Glomerular visceral epithelial cell (primary cell): Measurements from ENCODE around the gene VSTM1.
"Not testable (repeated sequence)": the region's sequence is repeated elsewhere in the genome, so short reads cannot be mapped to it uniquely, and the experiment has no call there.

Experiments
- DNase-seq: peaks from one replicate; pipeline ENCODE4 v3.0.0-alpha.2; 2016; ENCODE audit errors: extremely low spot score

Gene VSTM1

GRCh38 chr19:54073829-54074228, 10.1 kb upstream of the VSTM1 start:
- no peak for DNase-seq

DNA sequence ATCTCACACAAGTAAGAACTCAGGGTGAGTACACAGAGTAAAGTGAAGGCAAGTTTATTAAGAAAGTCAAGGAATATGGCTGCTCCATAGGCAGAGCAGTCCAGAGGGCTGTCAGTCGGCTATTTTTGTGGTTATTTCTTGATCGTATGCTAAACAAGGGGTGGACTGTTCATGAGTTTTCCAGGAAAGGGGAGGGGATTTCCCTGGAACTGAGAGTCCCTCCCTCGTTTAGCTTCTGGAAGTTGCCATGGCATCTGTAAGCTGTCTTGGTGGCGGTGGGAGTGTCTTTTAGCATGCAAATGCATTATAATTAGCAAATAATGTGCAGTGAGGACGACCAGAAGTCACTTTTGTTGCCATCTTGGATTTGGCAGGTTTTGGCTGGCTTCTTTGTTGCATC, 5.8 kb upstream of the VSTM1 start:
- DNase-seq = no peak

GRCh38 chr19:54062643-54063042, 1.1 kb downstream of the VSTM1 start:
- no peak for DNase-seq

DNA sequence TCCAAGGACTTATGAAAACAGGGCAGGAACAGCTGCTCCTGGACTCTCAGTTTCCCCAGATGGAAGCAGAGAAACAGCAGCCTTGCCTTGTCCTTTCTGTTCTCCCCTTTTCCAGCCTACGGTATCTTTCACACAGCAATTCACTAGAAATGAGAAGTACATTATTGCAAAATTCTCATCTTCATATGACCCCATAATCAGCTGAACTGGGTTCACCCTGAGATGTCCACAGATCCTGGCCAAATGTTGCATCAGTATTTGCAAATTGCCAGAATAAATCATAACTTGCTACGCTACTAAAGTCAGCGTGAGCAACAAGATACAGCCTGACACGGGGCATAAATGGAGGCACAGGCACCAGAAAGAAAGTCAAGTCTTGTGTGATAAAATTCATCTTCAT, 16.1 kb downstream of the VSTM1 start:
- DNase-seq = no peak

- DNase-seq = no peak
Observed at GRCh38 chr19:54045771-54046170, 17.9 kb downstream of the VSTM1 start.

- no peak for DNase-seq
Observed at GRCh38 chr19:54042989-54043388, 20.7 kb downstream of the VSTM1 start.

- peak; percentile 77 for DNase-seq
Observed at GRCh38 chr19:54041969-54042606, 21.6 kb downstream of the VSTM1 start.

GRCh38 chr19:54040003-54040402, 23.7 kb downstream of the VSTM1 start:
- no peak for DNase-seq

DNA sequence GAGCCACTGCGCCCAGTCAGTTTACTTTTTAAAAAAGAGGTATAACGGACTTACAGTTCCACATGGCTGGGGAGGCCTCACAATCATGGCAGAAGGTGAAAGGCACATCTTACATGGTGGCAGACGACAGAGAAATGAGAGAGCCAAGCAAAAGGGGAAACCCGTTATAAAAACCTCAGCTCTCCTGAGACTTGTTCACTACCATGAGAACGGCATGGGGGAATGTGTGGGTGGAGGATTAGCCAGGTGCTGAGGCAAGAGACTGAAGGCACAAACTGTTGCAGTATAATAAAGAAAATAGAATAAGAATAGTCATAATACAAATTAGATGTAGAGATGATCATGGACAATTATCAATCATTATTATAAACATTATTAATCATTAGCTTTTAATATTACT, 27.2 kb downstream of the VSTM1 start:
- not testable (repeated sequence) for DNase-seq

GRCh38 chr19:54035215-54036178, 28.2 kb downstream of the VSTM1 start:
- DNase-seq = peak; percentile 68

DNA sequence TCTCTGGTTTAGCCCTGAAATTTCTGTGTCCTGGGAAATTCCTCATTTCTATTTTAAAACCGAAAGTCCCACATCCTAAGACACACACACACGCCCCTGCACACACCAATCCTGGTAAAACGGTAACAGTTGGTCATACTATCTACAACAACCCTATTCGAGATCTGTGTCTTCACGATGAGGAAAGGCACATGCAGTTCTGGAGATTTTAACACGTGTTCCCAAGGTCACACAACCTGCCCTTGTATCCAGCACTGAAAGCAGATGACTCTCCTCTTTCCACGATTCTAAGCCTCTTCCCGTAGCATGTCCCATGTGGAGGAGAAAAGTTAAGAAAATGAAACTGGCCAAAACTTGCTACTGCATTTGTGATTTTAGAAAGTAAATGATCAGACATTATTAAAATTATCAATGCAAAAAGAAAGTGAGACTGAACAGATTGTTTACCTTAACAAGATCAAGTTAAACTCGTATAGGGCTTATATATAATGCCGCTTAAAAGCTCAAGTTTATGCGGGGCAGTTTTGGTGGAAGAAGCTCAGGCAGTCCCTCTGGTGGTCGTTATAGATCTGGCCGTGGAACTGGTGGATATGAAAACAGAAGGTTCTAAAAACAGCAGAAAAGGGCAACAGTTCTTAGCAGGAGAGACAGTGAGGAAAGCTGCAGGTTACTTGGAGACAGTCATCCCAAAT, 32.7 kb downstream of the VSTM1 start:
- DNase-seq = no peak

DNA sequence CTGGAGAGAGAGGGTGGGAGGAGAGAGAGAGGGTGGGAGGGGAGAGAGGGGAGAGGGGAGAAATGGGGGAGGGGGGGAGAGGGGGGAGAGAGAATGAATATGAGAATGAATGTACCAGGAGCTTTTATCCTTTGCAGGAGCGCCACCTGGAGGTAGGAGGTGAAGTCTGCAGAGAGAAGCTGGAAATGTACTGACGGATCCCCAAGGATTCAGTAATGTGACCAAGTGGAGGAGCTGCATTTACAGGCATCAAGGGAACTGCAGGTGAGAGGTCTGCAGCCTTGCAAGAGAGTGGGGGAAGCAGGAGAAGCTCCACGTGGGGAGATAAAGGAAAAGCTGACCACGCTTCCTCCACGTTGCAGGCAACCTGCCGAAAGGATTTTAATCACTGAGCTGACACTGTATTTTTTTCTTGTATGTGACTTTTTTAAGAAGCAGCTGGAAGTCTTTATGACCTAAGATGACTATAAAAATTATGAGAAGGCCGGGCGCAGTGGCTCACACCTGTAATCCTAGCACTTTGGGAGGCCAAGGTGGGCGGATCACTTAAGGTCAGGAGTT, 33.7 kb downstream of the VSTM1 start:
- peak; percentile 65 for DNase-seq

DNA sequence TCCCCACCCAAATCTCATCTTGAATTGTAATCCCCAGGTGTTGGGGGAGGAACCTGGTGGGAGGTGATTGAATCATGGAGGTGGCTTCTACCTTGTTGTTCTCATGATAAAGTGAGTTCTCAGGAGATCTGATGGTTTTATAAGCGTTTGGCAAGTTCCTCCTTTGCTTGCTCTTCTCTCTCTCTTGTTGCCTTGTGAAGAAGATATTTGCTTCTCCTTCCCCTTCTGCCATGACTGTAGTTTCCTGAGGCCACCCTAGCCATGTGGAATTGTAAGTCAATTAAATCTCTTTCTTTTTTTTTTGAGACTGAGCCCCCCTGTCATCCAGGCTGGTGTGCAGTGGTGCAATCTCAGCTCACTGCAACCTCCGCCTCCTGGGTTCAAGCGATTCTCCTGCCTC, 34.4 kb downstream of the VSTM1 start:
- DNase-seq = no peak

DNA sequence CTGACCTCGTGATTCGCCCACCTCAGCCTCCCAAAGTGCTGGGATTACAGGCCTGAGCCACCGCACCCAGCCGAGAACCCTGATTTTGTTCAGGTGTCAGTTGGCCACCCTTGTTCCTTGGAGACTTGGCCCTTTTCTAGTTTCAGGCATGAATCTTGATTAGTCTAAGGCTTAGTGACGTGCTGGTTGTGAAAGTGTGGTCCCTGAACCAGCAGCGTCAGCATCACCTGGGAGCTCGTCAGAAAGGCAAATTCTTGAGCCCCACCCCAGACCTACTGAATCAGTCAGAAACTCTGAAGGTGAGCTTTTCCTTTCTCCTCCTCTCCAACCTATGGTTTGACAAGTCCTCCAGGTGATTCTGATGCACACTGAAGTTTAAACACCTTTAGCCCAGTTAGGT, 37.0 kb downstream of the VSTM1 start:
- DNase-seq = no peak

DNA sequence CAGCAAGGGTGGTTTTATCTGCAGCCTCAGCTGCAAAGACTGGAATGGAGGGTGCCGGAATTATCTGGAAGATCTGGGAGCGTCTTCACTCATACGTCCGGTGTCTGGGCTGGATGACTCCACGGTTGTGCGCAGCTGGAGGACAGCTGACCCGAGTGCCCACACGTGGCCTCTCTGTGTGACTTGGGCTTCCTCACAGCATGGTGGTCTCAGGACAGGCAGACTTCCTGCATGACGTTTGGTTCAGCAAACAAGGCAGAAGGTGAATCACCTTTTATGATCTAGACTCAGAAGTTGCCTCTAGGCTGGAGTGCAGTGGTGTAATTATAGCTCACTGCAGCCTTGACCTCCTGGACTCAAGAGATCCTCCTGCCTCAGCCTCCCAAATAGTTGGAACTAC, 39.0 kb downstream of the VSTM1 start:
- DNase-seq = no peak

DNA sequence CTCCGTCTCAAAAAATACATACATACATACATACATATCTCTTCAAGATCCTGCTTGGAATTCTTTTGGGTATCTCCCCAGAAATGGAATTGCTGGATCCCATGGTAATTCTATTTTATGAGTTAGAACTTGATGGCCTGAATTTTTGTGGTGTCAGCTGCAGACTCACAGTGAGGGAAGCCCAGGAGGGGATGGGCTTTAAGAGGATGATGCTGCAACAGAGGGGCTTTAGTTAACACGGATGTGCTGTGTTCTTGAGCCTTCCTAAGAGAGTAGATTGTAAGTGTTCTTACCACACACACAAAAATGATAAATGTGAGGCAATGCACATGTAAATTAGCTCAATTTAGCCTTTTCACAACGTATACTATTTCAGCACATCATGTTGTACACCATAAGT, 40.5 kb downstream of the VSTM1 start:
- no peak for DNase-seq

DNA sequence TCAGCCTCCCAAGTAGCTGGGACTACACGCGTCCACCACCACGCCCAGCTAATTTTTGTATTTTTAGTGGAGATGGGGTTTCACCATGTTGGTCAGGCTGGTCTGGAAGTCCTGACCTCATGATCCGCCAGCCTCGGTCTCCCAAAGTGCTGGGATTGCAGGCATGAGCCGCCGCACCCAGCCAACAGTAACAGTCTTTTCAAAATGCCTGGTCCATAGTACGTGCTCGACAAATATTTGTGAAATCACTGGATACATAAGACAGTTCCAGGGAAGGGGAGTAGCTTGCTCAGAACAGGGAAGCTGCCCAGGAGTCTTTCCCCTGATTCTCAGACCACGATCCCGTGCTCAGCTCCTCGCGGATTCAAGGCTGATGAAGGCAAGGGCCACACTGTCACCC, 41.8 kb downstream of the VSTM1 start:
- no peak for DNase-seq

GRCh38 chr19:54021363-54021762, 42.3 kb downstream of the VSTM1 start:
- no peak for DNase-seq

GRCh38 chr19:54017261-54017660, 46.4 kb downstream of the VSTM1 start:
- peak; percentile 39 for DNase-seq

- DNase-seq = no peak
Observed at GRCh38 chr19:54014920-54015560, 48.7 kb downstream of the VSTM1 start.

DNA sequence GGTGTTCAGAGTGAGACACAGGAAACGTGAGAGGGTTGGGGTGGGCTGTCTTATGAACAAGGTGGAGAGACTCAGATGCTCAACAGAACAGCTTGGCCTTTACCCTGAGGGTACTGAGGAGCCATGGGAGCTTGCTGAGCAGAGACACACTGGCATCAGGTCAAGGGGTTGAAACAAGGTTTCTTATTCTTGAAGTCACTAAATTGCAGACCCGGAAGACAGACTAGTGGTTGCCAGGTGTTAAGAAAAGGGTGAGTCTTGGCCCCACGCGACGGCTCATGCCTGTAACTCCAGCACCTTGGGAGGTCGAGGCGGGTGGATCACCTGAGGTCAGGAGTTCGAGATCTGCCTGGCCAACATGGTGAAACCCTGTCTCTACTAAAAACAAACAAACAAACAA, 49.8 kb downstream of the VSTM1 start:
- DNase-seq = no peak
